HG02642 (cell line): ENCODE measurements around the gene KDM4B.

Source experiments
- ATAC-seq: cut with Tn5 transposase; IDR thresholded peaks from one replicate; pipeline ENCODE4 v1.9.1; 2021; ENCODE audit warnings: mild to moderate bottlenecking; ENCODE audit not compliant: unreplicated experiment, poor library complexity

KDM4B gene

DNA sequence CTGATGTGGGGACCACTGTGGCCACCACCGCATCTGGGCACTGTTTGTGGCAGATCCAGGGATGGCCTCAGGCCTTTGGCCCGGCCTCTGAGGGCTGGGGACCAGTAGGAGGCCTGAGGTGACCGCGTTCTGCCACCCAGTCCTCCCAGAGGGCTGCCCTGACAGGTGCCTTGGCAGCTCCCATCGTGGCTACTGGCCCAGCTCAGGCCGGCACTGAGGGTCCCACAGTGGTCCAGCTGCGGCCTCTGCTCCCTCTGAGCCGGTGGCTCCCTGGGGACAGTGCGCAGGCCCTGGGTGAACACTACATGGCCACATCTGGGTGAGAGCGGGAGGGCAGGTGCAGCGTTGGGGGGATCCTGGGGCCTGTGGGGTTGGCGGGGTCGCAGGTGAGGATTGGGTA, 61.9 kb downstream of the KDM4B start:
- no peak for ATAC-seq

DNA sequence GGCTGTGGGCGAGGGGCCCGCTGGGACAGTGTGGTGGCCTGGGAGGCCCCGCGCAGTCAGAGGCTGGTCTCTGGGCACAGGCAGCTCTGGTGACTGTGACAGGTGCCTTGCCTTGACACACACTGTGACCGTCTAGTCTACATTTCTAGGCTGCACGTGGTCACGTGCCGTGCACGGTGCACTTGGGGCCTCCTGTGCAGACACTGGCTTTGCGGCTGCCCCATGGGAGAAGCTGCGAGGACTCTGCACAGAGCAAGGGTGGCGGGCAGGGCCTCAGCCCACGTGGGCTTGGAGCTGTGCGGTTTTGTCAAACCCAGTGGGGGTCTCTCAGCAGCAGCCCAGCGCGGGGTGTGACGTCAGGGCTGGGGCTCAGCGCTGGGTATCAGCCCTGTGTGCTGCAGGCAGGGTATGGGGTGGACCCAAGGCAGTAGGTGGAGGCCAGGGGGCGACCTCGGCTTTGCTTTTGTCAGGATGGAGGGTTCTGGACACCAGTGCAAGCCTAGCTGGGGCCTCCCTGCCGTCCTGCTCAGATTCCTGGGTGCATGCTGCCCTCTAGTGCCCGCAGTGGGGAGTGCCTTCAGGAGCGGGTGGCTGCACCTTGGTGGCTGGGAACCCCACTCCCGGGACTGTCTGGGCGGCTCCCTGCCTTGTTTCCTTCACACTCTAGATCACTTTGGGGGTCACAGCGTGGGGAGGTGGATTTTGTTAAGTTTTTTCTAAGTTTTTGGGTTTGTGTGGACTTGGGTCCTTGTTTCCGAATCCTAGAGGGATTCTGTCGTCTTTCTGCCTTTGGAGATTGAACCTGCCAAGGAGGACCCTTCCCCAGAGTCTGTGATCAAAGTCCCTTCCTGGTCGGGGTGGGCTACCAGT, 62.6 kb downstream of the KDM4B start:
- ATAC-seq, result peak; percentile 66

DNA sequence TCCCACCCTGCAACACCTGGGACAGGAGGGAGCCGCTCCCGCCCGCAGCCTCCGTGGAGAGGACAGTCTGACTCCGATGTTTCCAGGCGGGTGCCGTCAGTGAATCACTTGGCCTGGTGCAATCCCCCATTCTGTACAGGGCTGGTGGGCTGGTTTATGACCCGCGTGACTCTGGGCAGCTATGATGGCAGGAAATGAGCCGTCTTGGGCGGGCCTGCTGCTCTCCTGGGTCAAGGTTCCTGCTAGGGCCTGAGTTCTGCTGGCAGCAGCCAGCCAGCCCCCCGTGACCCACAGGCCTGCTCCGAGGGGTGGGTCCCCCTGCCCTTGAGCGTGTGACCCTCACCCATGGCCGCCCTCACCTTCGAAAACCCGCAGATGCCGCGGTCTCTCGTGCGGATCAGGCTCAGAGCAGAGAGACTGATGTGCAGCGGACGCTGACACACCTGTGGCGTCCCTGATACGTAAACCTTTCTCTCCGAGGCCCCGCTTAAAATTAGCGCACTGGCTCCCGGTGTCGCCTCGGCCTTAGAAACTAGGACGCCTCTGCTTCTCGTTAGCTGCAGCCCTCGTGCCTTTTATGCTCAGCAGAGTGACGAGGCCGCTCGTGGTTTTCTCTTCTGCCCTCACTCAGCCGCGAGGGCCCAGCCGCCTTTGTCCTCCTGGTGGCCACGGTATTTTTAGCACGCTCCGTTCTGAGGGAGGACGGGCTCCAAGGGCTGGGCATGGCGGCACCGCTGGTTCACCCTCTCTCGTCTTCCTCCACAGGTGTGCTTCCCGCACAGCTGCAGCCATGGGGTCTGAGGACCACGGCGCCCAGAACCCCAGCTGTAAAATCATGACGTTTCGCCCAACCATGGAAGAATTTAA, 63.4 kb downstream of the KDM4B start:
- no peak for ATAC-seq

DNA sequence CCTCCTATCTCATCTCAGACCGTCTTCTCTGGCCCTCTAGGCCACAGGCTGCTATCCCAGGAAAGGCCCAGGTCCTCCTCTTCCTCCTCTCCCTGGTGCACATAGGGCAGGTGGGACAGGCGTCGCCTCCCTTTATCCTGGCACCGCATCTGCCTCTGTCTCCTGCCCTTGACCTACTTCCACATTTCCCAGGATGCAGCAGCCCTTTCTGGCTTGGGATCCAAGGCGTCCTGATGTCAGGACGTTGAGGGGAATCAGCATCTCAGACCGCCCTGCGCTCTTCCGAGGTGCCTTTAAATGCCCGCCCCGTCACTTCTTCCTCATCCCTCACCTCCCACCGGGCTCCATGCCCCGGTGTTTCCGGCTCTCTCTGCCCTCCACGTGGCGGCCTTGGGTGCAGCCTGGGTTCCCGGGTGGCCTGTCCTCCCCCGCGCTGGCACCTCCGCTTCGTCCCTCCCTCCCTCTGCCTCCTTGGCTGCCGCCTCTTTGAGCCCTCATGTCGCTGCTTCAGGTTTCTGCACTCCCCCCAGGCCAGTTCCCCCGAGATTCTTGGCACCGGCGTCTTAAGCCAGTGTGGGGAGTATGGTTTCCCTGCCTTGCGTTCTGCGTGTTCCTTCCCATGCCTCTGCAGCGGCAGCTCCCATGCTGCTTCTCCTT, 66.3 kb downstream of the KDM4B start:
- no peak for ATAC-seq

DNA sequence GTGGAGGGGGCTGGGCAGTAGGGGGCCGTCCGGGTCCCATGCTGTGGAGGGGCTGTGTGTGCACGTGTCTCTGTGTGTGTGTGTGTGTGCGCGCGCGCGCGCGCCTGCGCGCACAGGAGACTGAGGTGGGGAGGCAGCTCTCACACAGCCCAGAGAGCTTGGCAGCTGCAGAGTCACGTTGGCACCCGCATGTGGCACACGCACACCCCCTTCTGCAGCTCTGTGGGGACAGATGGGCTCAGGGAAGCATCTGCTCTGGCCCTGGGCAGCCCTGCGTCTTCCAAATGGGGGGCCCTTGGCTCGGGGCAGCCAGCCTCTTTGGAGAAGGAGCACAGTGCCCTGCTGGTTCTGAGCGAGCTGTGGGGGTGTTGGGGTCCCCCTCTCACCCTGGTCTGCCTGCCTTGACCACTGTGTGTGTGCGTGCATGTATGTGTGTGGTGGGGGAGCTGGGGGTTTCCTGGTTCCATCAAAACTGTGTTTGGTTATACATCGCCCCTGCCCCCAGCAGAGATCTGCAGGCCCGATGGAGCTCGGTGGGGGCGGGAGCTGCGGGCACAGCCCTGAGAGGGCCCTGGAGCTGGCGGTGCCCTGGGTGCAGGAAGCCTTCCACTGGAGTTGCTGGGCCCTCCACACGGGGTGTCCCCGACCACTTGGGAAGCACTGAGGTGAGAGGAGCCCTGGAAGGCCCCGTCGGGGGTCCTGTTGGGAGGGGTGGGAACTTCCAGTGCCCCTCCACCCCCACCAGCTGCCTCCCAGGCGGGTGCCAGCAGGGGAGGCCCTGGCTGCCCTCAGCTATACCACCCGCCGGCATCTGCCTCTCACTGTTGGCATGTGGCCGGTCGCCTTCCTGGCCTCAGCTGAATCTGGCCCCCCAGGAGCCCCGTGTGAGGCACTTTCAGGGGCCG, 67.1 kb downstream of the KDM4B start:
- ATAC-seq, result no peak

DNA sequence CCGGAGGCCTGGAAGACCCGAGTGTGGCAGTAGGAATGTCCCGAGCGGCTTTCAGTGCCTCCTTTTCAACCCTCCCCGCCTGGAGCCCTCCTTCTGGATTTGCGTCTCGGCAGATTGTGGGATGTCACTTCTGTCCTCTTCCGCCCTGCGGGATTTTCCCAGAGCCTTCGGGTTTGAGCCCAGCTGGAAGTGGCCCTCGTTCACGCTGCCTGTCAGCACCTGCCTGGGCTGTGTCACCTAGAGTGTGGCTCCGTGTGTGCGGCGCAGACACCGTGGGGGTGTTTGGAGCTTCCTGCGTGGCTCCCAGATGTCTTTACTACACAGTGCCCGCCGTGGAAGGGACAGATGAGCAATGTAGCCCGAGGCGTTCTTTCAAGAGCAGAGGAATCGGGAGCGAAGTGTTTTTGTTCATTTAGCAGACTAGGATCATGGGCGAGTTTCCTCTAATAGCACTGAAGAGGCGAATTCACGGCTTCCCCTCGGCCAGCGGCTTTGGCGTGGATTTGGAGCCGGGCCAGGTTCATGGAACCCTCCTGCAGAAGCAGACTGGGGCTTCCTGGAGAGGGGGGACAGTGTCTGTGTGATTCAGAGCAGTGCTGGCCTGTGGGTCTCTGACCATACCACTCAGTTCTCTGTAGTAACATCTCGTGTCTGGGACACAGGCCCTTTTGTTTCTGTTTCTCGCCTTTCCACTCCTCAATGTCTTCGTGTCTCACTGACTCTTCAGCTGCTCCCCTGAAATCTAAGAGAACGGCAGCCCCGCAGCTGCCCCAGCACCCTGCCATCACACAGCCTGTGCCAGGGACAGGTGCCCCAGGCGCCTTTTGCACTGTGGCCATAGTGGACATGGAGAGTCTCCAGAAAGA, 68.0 kb downstream of the KDM4B start:
- no peak for ATAC-seq

DNA sequence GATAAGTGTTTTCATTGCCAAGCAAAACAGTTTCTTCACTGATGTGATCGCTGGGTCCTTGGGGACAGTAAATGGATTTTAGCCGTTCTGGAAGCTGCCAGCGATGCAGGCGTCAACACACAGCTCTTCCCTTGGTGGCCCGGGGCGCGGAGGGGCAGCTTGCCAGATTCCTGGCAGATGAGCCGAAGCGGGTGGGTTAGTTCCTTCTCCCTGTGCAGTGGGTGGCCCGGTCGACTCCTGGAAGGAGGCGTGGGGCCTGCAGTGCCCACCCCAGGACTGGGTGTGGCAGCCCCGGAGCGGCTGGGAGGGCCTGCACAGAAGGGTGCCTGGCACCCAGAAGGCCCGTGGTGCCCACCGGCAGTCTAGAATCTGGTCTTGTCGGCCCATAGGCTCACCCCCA, 69.0 kb downstream of the KDM4B start:
- no peak for ATAC-seq

DNA sequence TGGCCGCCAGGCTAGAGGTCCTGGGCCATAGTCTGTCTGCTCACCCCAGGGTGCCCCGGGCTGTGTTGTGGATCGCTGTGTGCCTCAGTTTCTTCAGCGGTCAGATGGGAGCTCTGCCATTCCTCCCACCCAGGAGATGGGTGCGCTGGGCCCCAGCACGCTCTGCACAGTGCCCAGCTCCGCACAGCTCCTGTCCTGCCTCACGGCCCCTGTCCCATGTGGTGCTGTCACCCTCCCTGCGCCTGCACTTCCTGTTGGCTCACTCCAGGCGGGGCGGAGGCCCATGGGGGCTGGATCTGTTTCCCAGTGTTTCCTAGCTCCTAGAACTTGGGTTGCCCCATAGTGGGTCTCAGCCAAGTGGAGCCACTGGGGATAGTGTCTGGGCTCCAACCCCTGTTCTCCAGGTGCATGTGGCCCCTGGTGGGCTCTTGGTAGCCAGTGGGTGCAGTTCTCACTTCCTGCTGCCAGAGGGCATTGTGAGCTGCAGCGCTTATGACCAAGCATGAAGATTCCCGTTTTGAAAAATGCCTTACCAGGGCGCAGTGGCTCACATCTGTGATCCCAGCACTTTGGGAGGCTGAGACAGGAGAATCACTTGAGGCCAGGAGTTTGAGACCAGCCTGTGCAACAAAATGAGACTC, 69.8 kb downstream of the KDM4B start:
- no peak for ATAC-seq

DNA sequence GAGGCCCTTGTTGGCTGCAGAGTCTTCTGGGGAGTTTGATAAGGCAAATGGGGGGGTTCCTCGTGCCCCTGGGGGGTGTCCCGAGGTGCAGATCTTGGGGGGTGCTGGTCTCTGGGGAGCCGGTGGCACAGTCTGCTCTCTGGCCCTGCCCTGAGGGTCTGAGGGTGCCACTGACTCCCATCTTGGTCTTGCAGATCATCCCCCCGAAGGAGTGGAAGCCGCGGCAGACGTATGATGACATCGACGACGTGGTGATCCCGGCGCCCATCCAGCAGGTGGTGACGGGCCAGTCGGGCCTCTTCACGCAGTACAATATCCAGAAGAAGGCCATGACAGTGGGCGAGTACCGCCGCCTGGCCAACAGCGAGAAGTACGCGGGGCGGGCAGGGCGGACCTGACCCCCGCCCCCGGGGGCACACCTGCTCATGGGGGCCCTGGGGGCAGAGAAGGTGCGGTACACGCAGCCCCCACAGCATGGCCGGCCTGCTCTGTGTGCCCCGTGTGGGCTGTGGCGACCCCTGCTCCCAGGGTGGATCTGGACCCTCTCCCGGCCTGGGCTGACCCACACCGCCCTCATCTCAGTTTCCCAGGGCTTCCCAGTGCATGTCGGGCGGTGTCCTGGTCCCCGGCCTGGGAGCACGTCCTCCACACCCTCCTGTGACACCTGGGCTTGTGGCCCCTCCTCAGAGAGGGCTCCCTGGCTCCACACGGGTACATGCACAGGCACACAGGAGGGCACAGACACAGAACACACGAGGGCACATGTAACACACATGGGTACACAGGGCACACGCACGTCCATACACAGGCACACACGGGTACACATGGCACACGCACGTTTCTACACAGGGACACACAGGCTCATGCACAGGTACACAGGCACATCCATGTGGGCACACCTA, 71.0 kb downstream of the KDM4B start:
- ATAC-seq, result no peak

DNA sequence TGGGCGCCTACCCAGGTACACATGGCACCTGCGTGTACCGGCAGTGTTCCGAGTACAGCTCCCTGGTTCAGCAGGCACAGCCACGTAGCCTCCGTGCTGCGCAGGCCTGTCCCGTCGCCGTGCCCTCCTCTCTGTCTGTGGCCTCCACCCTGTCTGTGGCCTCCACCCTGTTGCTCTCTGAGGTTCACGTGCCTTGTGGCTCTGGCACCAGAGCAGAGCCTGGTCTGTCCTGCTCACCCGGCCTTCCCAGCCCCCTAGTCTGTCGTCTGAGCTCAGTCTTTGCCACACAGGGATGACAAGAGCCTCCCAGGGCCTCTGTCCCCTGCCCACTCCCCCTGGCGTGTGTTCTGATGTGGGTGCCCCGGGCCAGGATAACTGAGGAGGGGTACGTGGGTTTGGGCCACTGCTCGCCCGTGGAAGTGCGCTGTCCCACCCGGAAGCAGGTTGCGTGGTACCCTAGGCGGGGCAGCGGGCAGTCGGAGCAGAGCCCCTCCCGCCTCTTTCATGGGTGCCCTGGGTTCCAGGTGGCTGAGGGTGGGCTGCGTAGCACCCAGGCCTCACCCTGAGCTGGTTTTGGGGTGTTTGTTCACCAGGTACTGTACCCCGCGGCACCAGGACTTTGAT, 71.7 kb downstream of the KDM4B start:
- ATAC-seq, result no peak

DNA sequence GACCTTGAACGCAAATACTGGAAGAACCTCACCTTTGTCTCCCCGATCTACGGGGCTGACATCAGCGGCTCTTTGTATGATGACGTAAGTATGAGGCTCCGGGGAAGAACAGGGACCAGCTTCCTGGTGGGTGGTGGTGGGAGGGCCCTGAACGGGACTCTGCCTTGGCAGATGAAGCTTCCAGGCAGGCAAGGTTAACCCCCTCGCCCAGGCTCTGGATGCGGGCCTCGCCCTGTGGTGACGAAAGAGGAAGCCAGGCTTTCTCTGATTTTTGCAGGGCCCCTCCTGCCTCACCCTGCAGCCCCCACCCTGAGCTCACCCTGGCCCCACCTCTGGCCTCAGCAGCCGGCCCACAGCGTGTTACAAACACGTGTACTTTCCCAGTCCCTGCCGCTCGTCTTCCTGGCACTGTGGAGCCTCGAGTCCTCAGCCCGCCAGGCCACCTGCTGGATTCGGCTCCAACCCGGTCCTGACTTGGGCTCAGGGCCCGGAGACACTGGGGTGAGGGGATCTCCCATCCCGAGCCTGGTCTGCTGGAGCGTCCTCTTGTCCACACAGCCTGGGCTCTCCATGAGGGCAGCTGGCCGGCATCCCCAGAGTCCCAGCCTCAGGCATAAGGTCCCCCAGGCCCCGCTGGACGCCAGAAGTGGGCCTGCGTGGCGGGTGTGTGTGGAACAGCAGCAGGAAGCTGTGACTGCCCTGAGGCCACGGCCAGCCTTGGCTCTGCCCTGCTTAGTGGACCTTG, 72.4 kb downstream of the KDM4B start:
- no peak for ATAC-seq

DNA sequence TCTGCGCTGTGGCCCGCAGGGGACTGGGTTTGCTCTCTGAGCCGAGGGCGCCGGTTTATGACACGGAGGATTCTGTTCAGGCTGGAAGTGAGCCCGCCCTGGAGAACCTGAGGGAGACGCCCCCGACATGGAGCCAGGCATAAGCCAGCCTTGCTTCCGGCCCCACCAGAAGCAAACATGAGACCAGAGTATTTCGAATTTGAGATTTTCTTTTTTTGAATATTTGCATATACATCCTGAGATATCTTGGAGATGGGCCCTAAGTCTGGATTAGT, 72.9 kb downstream of the KDM4B start:
- no peak for ATAC-seq

DNA sequence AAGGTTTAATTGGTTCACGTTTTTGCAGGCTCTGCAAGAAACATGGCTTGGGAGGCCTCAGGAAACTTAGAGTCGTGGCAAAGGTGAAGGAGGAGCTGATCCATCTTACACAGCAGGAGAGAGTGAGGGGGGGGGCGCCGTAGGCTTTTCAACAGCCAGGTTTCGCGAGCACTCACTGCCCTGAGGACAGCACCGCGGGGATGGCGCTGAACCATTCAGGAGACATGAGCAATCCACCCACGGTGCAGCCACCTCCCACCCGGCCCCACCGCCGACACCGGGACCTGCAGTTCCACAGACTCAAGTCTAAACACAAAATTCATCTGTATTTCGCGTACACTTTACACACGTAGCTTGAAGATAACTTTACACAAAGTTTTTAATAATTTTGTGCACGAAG, 73.6 kb downstream of the KDM4B start:
- no peak for ATAC-seq

DNA sequence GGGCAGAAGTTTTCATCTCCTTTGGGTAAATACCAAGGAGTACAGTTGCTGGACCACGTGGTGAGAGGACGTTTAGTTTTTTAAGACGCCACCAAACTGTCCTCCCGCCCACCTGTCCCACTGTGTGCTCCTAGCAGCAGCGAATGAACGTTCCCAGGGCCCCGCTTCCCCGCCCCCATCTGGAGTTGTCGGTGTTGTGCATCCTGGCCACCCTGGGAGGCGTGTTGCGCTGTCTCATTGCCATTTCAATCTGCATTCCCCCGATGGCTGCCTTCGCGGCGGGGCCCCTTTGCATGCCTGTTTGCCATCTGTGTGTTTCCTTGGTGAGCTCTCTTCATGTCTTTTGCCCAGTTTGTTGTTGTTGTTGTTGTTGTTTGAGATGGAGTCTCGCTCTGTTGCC, 76.1 kb downstream of the KDM4B start:
- ATAC-seq, result no peak

DNA sequence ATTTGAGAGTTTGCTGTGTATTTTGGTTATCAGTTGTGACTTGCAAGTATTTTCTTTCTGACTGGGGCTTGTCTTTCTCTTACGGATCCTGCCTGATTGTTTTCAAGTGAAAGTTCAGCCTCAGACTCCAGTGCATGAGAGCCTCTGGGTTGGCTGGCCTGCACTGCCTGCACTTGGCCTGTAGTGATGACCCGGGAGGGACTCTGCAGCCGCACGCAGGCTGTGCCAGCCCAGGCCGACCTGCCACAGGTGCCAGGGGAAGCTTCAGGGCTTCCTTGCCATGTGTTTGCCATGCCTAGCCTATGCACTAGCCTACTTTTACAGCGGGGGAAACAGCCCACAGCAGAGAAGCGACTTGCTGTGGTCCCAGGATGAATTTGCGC, 77.0 kb downstream of the KDM4B start:
- ATAC-seq, result no peak

DNA sequence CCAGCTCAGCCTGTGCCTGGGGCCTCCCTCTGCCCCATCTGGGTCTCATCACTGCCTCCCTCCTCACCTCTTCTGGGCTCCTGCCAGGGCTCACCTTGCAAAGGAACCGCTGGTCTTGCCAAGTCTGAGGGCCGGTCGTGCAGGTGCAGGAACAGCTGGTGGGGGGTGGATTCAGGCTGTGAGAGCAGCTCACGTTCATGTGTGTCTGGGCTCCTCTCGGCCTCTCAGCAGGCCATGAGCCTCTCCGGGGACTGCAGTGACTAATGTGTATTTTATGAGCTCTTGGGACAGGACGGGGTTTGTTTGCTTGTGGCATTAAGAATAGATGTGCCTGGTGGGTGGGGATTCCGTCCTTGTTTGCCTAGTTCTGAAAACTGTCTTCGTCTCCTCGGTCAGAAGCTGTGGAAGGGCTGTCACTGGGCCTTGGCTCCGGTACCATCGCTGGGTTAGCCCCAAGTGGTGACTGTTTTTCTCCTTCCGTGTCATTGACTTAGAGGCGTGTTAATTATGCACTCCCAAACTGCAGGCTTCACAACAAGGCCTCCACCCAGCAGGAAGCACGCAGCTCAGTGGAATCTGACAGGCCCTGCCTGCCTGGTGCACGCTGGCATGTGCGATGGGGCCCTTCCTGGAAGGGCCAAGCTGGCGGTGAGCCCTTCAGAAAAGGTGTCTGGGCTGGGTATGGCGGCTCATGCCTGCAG, 77.6 kb downstream of the KDM4B start:
- no peak for ATAC-seq
